ENCODE results near the gene PTBP1.

PTBP1 gene

GRCh38 chr19:756821-757688 lies 40.2 kb upstream of the PTBP1 start:
- no peaks in the 10 kb centered on the region for H3K79me2 ChIP-seq (ENCODE audit: control insufficient read depth, insufficient read depth, low read length, unreplicated experiment)
- peaks cover 5% of the 10 kb centered on the region for H3K4me1 ChIP-seq (ENCODE audit: control insufficient read depth, insufficient read depth, low read length, unreplicated experiment)
- H3K36me3 ChIP-seq (ENCODE audit: insufficient read depth, low read length): no peaks in the 10 kb centered on the region
- no peaks in the 10 kb centered on the region for H3K27me3 ChIP-seq (ENCODE audit: insufficient read depth, low read length)
- no peak overlapping the region for H3K4me3 ChIP-seq (ENCODE audit: low read depth, low read length)
- H2AFZ ChIP-seq (ENCODE audit: low read length, unreplicated experiment): no peak overlapping the region
- no peak overlapping the region for H3K27ac ChIP-seq (ENCODE audit: low read depth, low read length)

DNA sequence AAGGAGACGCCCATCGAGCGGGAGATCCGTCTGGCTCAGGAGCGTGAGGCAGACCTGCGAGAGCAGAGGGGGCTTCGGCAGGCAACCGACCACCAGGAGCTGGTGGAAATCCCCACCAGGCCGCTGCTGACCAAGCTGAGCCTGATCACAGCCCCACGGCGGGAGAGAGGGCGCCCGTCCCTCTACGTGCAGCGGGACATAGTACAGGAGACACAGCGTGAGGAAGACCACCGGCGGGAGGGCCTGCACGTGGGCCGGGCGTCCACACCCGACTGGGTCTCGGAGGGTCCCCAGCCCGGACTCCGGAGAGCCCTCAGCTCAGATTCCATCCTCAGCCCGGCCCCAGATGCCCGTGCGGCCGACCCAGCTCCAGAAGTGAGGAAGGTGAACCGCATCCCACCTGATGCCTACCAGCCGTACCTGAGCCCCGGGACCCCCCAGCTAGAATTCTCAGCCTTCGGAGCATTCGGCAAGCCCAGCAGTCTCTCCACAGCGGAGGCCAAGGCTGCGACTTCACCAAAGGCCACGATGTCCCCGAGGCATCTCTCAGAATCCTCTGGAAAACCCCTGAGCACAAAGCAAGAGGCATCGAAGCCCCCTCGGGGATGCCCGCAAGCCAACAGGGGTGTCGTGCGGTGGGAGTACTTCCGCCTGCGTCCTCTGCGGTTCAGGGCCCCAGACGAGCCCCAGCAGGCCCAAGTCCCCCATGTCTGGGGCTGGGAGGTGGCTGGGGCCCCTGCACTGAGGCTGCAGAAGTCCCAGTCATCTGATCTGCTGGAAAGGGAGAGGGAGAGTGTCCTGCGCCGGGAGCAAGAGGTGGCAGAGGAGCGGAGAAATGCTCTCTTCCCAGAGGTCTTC lies 39.2 kb upstream of the PTBP1 start:
- H3K36me3 ChIP-seq (ENCODE audit: insufficient read depth, low read length): no peaks in the 10 kb centered on the region
- H3K27me3 ChIP-seq (ENCODE audit: insufficient read depth, low read length): no peaks in the 10 kb centered on the region
- no peak overlapping the region for H3K4me3 ChIP-seq (ENCODE audit: low read depth, low read length)
- H3K79me2 ChIP-seq (ENCODE audit: control insufficient read depth, insufficient read depth, low read length, unreplicated experiment): no peaks in the 10 kb centered on the region
- no peak overlapping the region for H3K27ac ChIP-seq (ENCODE audit: low read depth, low read length)
- H3K4me1 ChIP-seq (ENCODE audit: control insufficient read depth, insufficient read depth, low read length, unreplicated experiment): no peaks in the 10 kb centered on the region
- H2AFZ ChIP-seq (ENCODE audit: low read length, unreplicated experiment): no peak overlapping the region

DNA sequence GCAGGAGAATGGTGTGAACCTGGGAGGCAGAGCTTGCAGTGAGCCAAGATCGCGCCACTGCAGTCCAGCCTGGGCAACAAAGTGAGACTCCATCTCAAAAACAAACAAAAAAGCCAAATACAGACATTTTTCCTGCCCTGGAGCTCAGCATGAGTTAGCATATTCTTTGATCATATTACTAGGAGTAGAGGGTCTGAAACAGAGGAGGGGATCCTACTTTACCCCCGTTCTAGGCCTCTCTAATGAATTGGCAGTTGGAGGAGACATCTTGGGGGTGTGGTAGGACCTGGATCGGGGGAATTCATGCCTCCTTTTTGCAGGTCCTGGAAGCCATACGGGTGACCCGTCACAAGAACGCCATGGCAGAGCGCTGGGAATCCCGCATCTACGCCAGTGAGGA lies 34.1 kb upstream of the PTBP1 start:
- H3K27ac ChIP-seq (ENCODE audit: low read depth, low read length): no peak overlapping the region
- no peaks in the 10 kb centered on the region for H3K4me1 ChIP-seq (ENCODE audit: control insufficient read depth, insufficient read depth, low read length, unreplicated experiment)
- H2AFZ ChIP-seq (ENCODE audit: low read length, unreplicated experiment): no peak overlapping the region
- H3K36me3 ChIP-seq (ENCODE audit: insufficient read depth, low read length): no peaks in the 10 kb centered on the region
- no peaks in the 10 kb centered on the region for H3K79me2 ChIP-seq (ENCODE audit: control insufficient read depth, insufficient read depth, low read length, unreplicated experiment)
- no peaks in the 10 kb centered on the region for H3K27me3 ChIP-seq (ENCODE audit: insufficient read depth, low read length)
- no peak overlapping the region for H3K4me3 ChIP-seq (ENCODE audit: low read depth, low read length)

GRCh38 chr19:763869-764268 lies 33.4 kb upstream of the PTBP1 start:
- Histone ChIP-seq H3K4me1 (ENCODE audit: control insufficient read depth, insufficient read depth, low read length, unreplicated experiment) (no peaks in the 10 kb centered on the region), H3K27ac (ENCODE audit: low read depth, low read length) (no peak overlapping the region), H2AFZ (ENCODE audit: low read length, unreplicated experiment) (no peak overlapping the region), H3K36me3 (ENCODE audit: insufficient read depth, low read length) (no peaks in the 10 kb centered on the region), H3K27me3 (ENCODE audit: insufficient read depth, low read length) (no peaks in the 10 kb centered on the region), H3K4me3 (ENCODE audit: low read depth, low read length) (no peak overlapping the region), H3K79me2 (ENCODE audit: control insufficient read depth, insufficient read depth, low read length, unreplicated experiment) (no peaks in the 10 kb centered on the region)

- no peaks in the 10 kb centered on the region for H3K27me3 ChIP-seq (ENCODE audit: insufficient read depth, low read length)
- no peak overlapping the region for H2AFZ ChIP-seq (ENCODE audit: low read length, unreplicated experiment)
- no peaks in the 10 kb centered on the region for H3K4me1 ChIP-seq (ENCODE audit: control insufficient read depth, insufficient read depth, low read length, unreplicated experiment)
- no peaks in the 10 kb centered on the region for H3K79me2 ChIP-seq (ENCODE audit: control insufficient read depth, insufficient read depth, low read length, unreplicated experiment)
- H3K27ac ChIP-seq (ENCODE audit: low read depth, low read length): no peak overlapping the region
- no peaks in the 10 kb centered on the region for H3K36me3 ChIP-seq (ENCODE audit: insufficient read depth, low read length)
- no peak overlapping the region for H3K4me3 ChIP-seq (ENCODE audit: low read depth, low read length)
Measured at GRCh38 chr19:764301-764700, 33.0 kb upstream of the PTBP1 start.

GRCh38 chr19:765179-765738 lies 32.0 kb upstream of the PTBP1 start:
- no peak overlapping the region for H3K27ac ChIP-seq (ENCODE audit: low read depth, low read length)
- no peaks in the 10 kb centered on the region for H3K4me1 ChIP-seq (ENCODE audit: control insufficient read depth, insufficient read depth, low read length, unreplicated experiment)
- H3K4me3 ChIP-seq (ENCODE audit: low read depth, low read length): no peak overlapping the region
- no peaks in the 10 kb centered on the region for H3K79me2 ChIP-seq (ENCODE audit: control insufficient read depth, insufficient read depth, low read length, unreplicated experiment)
- H3K27me3 ChIP-seq (ENCODE audit: insufficient read depth, low read length): no peaks in the 10 kb centered on the region
- no peaks in the 10 kb centered on the region for H3K36me3 ChIP-seq (ENCODE audit: insufficient read depth, low read length)
- H2AFZ ChIP-seq (ENCODE audit: low read length, unreplicated experiment): no peak overlapping the region

GRCh38 chr19:768424-768823 lies 28.8 kb upstream of the PTBP1 start:
- H3K4me1 ChIP-seq (ENCODE audit: control insufficient read depth, insufficient read depth, low read length, unreplicated experiment): no peaks in the 10 kb centered on the region
- no peaks in the 10 kb centered on the region for H3K27me3 ChIP-seq (ENCODE audit: insufficient read depth, low read length)
- H3K36me3 ChIP-seq (ENCODE audit: insufficient read depth, low read length): no peaks in the 10 kb centered on the region
- no peak overlapping the region for H2AFZ ChIP-seq (ENCODE audit: low read length, unreplicated experiment)
- H3K79me2 ChIP-seq (ENCODE audit: control insufficient read depth, insufficient read depth, low read length, unreplicated experiment): no peaks in the 10 kb centered on the region
- H3K27ac ChIP-seq (ENCODE audit: low read depth, low read length): no peak overlapping the region
- H3K4me3 ChIP-seq (ENCODE audit: low read depth, low read length): no peak overlapping the region

GRCh38 chr19:769616-770015 lies 27.6 kb upstream of the PTBP1 start:
- no peak overlapping the region for H2AFZ ChIP-seq (ENCODE audit: low read length, unreplicated experiment)
- no peaks in the 10 kb centered on the region for H3K4me1 ChIP-seq (ENCODE audit: control insufficient read depth, insufficient read depth, low read length, unreplicated experiment)
- H3K4me3 ChIP-seq (ENCODE audit: low read depth, low read length): no peak overlapping the region
- H3K36me3 ChIP-seq (ENCODE audit: insufficient read depth, low read length): no peaks in the 10 kb centered on the region
- H3K79me2 ChIP-seq (ENCODE audit: control insufficient read depth, insufficient read depth, low read length, unreplicated experiment): no peaks in the 10 kb centered on the region
- no peak overlapping the region for H3K27ac ChIP-seq (ENCODE audit: low read depth, low read length)
- H3K27me3 ChIP-seq (ENCODE audit: insufficient read depth, low read length): no peaks in the 10 kb centered on the region

- Histone ChIP-seq H3K4me1 (ENCODE audit: control insufficient read depth, insufficient read depth, low read length, unreplicated experiment) (no peaks in the 10 kb centered on the region), H2AFZ (ENCODE audit: low read length, unreplicated experiment) (no peak overlapping the region), H3K27me3 (ENCODE audit: insufficient read depth, low read length) (no peaks in the 10 kb centered on the region), H3K36me3 (ENCODE audit: insufficient read depth, low read length) (no peaks in the 10 kb centered on the region), H3K4me3 (ENCODE audit: low read depth, low read length) (no peak overlapping the region), H3K79me2 (ENCODE audit: control insufficient read depth, insufficient read depth, low read length, unreplicated experiment) (no peaks in the 10 kb centered on the region), H3K27ac (ENCODE audit: low read depth, low read length) (no peak overlapping the region)
Measured at GRCh38 chr19:771332-771785, 25.9 kb upstream of the PTBP1 start.

DNA sequence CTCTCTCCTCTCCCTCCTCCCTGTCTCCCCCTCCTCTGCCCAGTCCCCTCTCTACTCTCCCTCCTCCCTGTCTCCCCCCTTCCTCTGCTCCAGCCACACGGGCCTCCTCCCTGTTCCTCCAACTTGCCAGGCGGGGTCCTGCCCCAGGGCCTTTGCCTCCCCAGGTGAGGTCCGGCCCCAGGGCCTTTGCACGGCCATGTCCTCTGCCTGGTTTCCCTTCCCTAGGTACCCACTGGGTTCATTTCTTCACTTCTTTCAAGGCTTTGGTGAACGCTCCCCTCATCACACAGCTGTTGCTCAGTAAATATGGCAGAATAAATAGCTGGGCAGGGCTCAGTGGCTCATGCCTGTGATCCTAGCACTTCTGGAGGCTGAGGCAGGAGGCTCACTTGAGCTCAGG lies 25.2 kb upstream of the PTBP1 start:
- no peaks in the 10 kb centered on the region for H3K27me3 ChIP-seq (ENCODE audit: insufficient read depth, low read length)
- no peak overlapping the region for H3K27ac ChIP-seq (ENCODE audit: low read depth, low read length)
- H3K36me3 ChIP-seq (ENCODE audit: insufficient read depth, low read length): no peaks in the 10 kb centered on the region
- no peaks in the 10 kb centered on the region for H3K79me2 ChIP-seq (ENCODE audit: control insufficient read depth, insufficient read depth, low read length, unreplicated experiment)
- H3K4me1 ChIP-seq (ENCODE audit: control insufficient read depth, insufficient read depth, low read length, unreplicated experiment): no peaks in the 10 kb centered on the region
- no peak overlapping the region for H3K4me3 ChIP-seq (ENCODE audit: low read depth, low read length)
- H2AFZ ChIP-seq (ENCODE audit: low read length, unreplicated experiment): no peak overlapping the region

Measured in ACC112 (cell line).